B cell (primary cell): Measurements from ENCODE around the gene NTMT1. TPM values are rescaled to one million over a fixed set of nuclear protein-coding genes. Genes with fewer than 3 reads are reported as not detected.

Source experiments
- ATAC-seq: fragments of 200-7000 bp; cut with Tn5 transposase; one replicate; pipeline ENCODE4 v1.10.0; 2021; ENCODE audit warnings: low read depth, mild to moderate bottlenecking, moderate number of reproducible peaks, moderate library complexity
- CTCF ChIA-PET: fragments of 350-600 bp; sonication (Branson Sonifier 250); formaldehyde crosslinking; loops from one replicate; lab custom pipeline; 2021; ENCODE audit warnings: antibody characterized with exemption, inconsistent platforms; lab: Charles Lee
- POLR2A ChIA-PET: fragments of 350-600 bp; sonication (Branson Sonifier 250); formaldehyde crosslinking; loops from one replicate; lab custom pipeline; 2021; ENCODE audit warnings: antibody characterized with exemption; lab: Charles Lee
- DNase-seq: peaks from one replicate; pipeline ENCODE4 v3.0.0; 2013
- H2AFZ ChIP-seq: 2 replicates; pipeline ENCODE4 v1.6.1; 2012; ENCODE audit warnings: mild to moderate bottlenecking, low read depth, low read length; ENCODE audit not compliant: insufficient read depth, poor library complexity, severe bottlenecking
- H3K27ac ChIP-seq, 2 donors: 1 replicate in 1 of 2; 2 replicates in 1 of 2; pipeline ENCODE4 v1.5.1; 2012 to 2013; ENCODE audit warnings: low read length in 2 of 2, mild to moderate bottlenecking in 2 of 2, moderate library complexity in 1 of 2
- H3K27me3 ChIP-seq, 4 experiments: fragments of 200-600 bp in 1 of 4; sonication (generic) in 1 of 4; replicated peaks in 1 of 4; 1 replicate in 2 of 4; 2 replicates in 2 of 4; pipeline versions ENCODE4 v1.6.1 to v1.7.0; 2013 to 2016; ENCODE audit warnings: low read length in 3 of 4, mild to moderate bottlenecking in 2 of 4, mixed read lengths in 1 of 4, moderate library complexity in 1 of 4; ENCODE audit not compliant: insufficient read depth in 4 of 4, control insufficient read depth in 3 of 4; ENCODE audit errors: control extremely low read depth in 1 of 4
- H3K36me3 ChIP-seq, 2 experiments: replicated peaks in 1 of 2; 1 replicate in 1 of 2; 2 replicates in 1 of 2; pipeline versions ENCODE4 v1.6.1 to v1.7.1; 2013; ENCODE audit warnings: low read length in 1 of 2; ENCODE audit not compliant: insufficient read depth in 2 of 2, control insufficient read depth in 1 of 2; ENCODE audit errors: control extremely low read depth in 1 of 2, extremely low read depth in 1 of 2
- H3K4me1 ChIP-seq, 2 donors: fragments of 200-600 bp in 1 of 2; sonication (generic) in 1 of 2; 1 replicate in 1 of 2; 2 replicates in 1 of 2; pipeline versions ENCODE4 v1.5.1 to v1.6.1; 2013 to 2017; ENCODE audit warnings: low read length in 2 of 2; ENCODE audit not compliant: control insufficient read depth in 2 of 2, insufficient read depth in 2 of 2
- H3K4me2 ChIP-seq: replicated peaks from 2 replicates; pipeline ENCODE3; 2012; ENCODE audit warnings: mild to moderate bottlenecking, low read depth, low read length; ENCODE audit not compliant: poor library complexity, severe bottlenecking
- H3K4me3 ChIP-seq, 5 experiments: fragments of 200-600 bp in 1 of 5; sonication (generic) in 1 of 5; 1 replicate in 3 of 5; 2 replicates in 2 of 5; pipeline versions ENCODE4 v1.5.1 to v1.7.0; 2011 to 2016; ENCODE audit warnings: low read length in 4 of 5, mild to moderate bottlenecking in 4 of 5, low read depth in 2 of 5, control low read depth in 1 of 5, moderate library complexity in 1 of 5; ENCODE audit not compliant: insufficient read depth in 1 of 5; ENCODE audit errors: control extremely low read depth in 1 of 5, extremely low read depth in 1 of 5
- H3K79me2 ChIP-seq: fragments of 200-600 bp; sonication (generic); one replicate; pipeline ENCODE4 v1.6.0; 2016; ENCODE audit warnings: low read length; ENCODE audit not compliant: control insufficient read depth, insufficient read depth
- H3K9ac ChIP-seq: fragments of 200-600 bp; sonication (generic); 2 replicates; pipeline ENCODE4 v1.6.1; 2017; ENCODE audit warnings: mild to moderate bottlenecking, low read length, moderate library complexity
- H3K9me3 ChIP-seq, 3 donors: one replicate each; pipeline versions ENCODE4 v1.6.1 to v1.7.1; 2013; ENCODE audit warnings: low read length in 2 of 3; ENCODE audit not compliant: control insufficient read depth in 2 of 3, insufficient read depth in 1 of 3; ENCODE audit errors: control extremely low read depth in 1 of 3
- H4K20me1 ChIP-seq: 2 replicates; pipeline ENCODE4 v1.6.0; 2012; ENCODE audit warnings: mild to moderate bottlenecking, low read length; ENCODE audit not compliant: insufficient read depth, control insufficient read depth, poor library complexity, severe bottlenecking
- H3K27ac Mint-ChIP-seq: one replicate; pipeline ENCODE4 v1.8.0; 2021; ENCODE audit warnings: mixed read lengths
- H3K27me3 Mint-ChIP-seq: one replicate; pipeline ENCODE4 v1.8.0; 2021; ENCODE audit warnings: mixed read lengths
- H3K4me1 Mint-ChIP-seq: one replicate; pipeline ENCODE4 v1.8.0; 2021; ENCODE audit warnings: mixed read lengths
- H3K4me3 Mint-ChIP-seq: one replicate; pipeline ENCODE4 v1.8.0; 2021; ENCODE audit warnings: mixed read lengths
- H3K9me3 Mint-ChIP-seq: one replicate; pipeline ENCODE4 v1.8.0; 2022; ENCODE audit warnings: mixed read lengths; ENCODE audit not compliant: insufficient read depth
- EZH2 ChIP-seq: IDR thresholded peaks from 2 replicates; pipeline ENCODE4 v1.6.1; 2012; ENCODE audit warnings: borderline replicate concordance, low read depth, mild to moderate bottlenecking, moderate library complexity, low read length; ENCODE audit not compliant: insufficient read depth, poor library complexity, severe bottlenecking
- WGBS: methylation state at CpG from one replicate; pipeline ENCODE4 v1.1.5; 2013; ENCODE audit warnings: missing lambda C conversion rate; ENCODE audit not compliant: insufficient coverage; 5-methylcytosine and 5-hydroxymethylcytosine counted together
- intact Hi-C: fragments of 100-400 bp; cut with micrococcal nuclease; formaldehyde crosslinking; loops from one replicate; pipeline ENCODE4 v1.10.0; 2022
- polyA plus RNA-seq: library from polyadenylated mRNA; depleted of rRNA; stranded (reverse); fragments of >200 nt; gene quantifications from 2 replicates; pipeline ENCODE4 v1.2.3, GENCODE V29; 2012
- total RNA-seq, 2 donors: library from RNA; stranded (reverse); fragments of 120-200 nt in 1 of 2; gene quantifications; 1 replicate in 1 of 2; 2 replicates in 1 of 2; pipeline versions ENCODE4 v1.2.3 to v1.2.4, GENCODE V29; 2013 to 2022
- TF ChIP-seq, protein P1 (sequence below): fragments of 200-600 bp; IDR thresholded peaks from one replicate; pipeline ENCODE4 v1.8.0; 2022; ENCODE audit warnings: antibody characterized with exemption, mild to moderate bottlenecking

Gene NTMT1
- total and polyA plus RNA-seq, 2 donors (not counting 1 experiment from before 2014, with no cell fraction given), result 21.8 to 35.3 TPM

DNA sequence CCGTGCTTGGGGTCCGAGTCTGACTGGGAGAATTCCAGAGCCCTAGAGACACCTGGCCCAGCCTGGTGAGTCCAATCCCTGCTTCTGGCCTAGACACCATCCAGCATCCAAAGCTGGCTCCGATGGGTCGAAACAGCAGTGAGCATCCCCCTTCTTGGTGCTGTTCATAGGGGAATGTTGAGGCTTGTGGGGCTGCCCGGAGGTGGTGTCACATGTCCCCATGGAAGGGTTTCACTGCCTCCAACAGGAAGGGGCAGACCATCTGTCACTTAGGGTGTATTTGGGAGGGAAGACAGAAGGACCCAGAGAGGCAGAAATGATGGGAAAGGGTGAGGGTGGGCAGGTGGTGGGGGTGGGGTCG lies 19.0 kb upstream of the NTMT1 start:
- Histone ChIP-seq H3K9ac (no peak overlapping the region), H3K9me3 (no peaks in the 10 kb centered on the region), H3K4me2 (no peak overlapping the region), H3K4me1 (peaks cover 19 to 21% of the 10 kb centered on the region in 2 donors), H4K20me1 (no peaks in the 10 kb centered on the region), H3K27me3 (no peaks in the 10 kb centered on the region), H3K79me2 (no peaks in the 10 kb centered on the region), H3K27ac (no peak overlapping the region), H3K4me3 (no peak overlapping the region), H3K36me3 (no peaks in the 10 kb centered on the region), H2AFZ (peak overlapping the region; percentile 54)
- Mint-ChIP-seq H3K27me3 (no peaks in the 10 kb centered on the region), H3K4me1 (peaks cover 25% of the 10 kb centered on the region), H3K4me3 (no peak overlapping the region), H3K27ac (no peak overlapping the region), H3K9me3 (no peaks in the 10 kb centered on the region)
- no peak for TF ChIP-seq EZH2
- TF ChIP-seq, protein P1, sequence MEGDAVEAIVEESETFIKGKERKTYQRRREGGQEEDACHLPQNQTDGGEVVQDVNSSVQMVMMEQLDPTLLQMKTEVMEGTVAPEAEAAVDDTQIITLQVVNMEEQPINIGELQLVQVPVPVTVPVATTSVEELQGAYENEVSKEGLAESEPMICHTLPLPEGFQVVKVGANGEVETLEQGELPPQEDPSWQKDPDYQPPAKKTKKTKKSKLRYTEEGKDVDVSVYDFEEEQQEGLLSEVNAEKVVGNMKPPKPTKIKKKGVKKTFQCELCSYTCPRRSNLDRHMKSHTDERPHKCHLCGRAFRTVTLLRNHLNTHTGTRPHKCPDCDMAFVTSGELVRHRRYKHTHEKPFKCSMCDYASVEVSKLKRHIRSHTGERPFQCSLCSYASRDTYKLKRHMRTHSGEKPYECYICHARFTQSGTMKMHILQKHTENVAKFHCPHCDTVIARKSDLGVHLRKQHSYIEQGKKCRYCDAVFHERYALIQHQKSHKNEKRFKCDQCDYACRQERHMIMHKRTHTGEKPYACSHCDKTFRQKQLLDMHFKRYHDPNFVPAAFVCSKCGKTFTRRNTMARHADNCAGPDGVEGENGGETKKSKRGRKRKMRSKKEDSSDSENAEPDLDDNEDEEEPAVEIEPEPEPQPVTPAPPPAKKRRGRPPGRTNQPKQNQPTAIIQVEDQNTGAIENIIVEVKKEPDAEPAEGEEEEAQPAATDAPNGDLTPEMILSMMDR, result no peak
- intact Hi-C loops, result no loop called here
- ATAC-seq (no peak), DNase-seq (peak; percentile 10)
- ChIA-PET CTCF (interaction anchor here (1.2 to 5.9 kb wide), 6 partner anchors 18 to 475 kb away, joined by 4 to 55 read pairs (median 12); partner anchors contain the start of genes IER5L and NTMT1), POLR2A (no interaction called here)
- WGBS, result 60% methylated on average over 5 of the region's 6 CpGs

DNA sequence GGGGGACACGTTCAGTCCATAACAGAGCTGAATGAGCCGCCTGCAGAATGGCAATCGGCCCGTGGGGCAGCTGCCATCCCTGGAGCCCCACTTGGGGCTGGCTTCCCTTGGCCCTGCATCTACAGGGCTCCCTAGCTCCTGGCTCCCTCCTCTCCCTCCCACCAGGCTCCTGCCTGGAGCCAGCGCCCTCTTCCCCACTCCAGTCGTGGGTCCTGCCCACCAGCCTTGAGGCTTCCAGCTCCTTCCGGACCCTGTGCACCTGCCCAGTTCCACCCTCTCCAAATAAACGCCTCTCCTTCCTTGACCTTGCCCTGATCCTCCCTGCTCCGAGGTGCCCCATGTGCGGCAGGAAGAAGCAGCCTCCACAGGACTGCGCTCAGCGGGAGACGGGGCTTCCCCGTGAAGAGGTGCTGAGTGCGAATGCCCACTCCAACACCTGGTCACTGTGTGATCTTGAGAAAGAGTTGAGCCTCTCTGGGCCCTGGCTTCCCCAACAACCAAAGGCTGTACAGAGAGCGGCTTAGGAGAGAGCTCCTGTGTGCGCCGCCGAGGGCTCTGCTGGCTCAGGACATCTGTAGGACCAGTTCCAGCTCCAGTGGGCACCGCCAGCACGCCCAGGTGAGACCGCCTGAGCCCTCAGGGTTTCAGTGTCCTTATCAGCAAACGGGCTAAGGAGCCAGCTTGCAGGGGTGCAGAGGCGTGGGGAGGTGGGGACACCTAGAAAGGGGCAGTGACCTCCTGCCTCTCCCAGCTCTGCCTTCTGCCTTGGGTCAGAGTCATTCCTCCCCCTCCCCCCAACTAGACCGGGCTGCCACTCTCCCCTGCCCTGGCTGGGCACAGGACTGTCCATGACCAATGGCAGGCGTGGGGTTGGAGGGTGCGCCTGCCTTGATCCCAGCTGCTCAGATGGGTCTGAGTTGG lies 17.1 kb upstream of the NTMT1 start:
- Histone ChIP-seq H3K4me3 (no peak overlapping the region), H3K27me3 (peaks cover 0 to 8% (median 0%) of the 10 kb centered on the region in 4 experiments), H3K4me1 (peaks cover 19 to 21% of the 10 kb centered on the region in 2 donors), H3K9ac (no peak overlapping the region), H3K79me2 (no peaks in the 10 kb centered on the region), H4K20me1 (no peaks in the 10 kb centered on the region), H3K36me3 (no peaks in the 10 kb centered on the region), H3K4me2 (no peak overlapping the region), H3K9me3 (peaks cover 0 to under 1% (median 0%) of the 10 kb centered on the region in 3 donors), H2AFZ (no peak overlapping the region), H3K27ac (no peak overlapping the region)
- no peaks in the 10 kb centered on the region for H3K9me3 Mint-ChIP-seq
- peak overlapping the region; percentile 65 for H3K27ac Mint-ChIP-seq
- TF ChIP-seq, protein P1, result no peak
- TF ChIP-seq EZH2, result no peak
- POLR2A ChIA-PET, result interaction anchor here (0.7 to 1.2 kb wide), 3 partner anchors 150 to 470 kb away, joined by 4 to 6 read pairs (median 5); partner anchors contain the start of gene IER5L
- CTCF ChIA-PET, result interaction anchor here (0.6 to 5.9 kb wide), 15 partner anchors 12 to 498 kb away, joined by 3 to 55 read pairs (median 6); partner anchors contain the start of genes C9orf50, IER5L, NTMT1 and PTPA
- no peak for ATAC-seq
- WGBS, result 95% methylated on average over 24 of the region's 27 CpGs
- intact Hi-C loops, result no loop called here
- H3K4me3 Mint-ChIP-seq, result peak overlapping the region; percentile 55
- H3K27me3 Mint-ChIP-seq, result no peaks in the 10 kb centered on the region
- peak; percentile 27 for DNase-seq
- H3K4me1 Mint-ChIP-seq, result peaks cover 25% of the 10 kb centered on the region
